Measurements from ENCODE around the gene APOD. TPM values are rescaled to one million over a fixed set of nuclear protein-coding genes. Genes with fewer than 3 reads are reported as not detected.

APOD gene
- total RNA-seq, 1 donor from 2014 or later, result not detected

GRCh38 chr3:195582947-195583346, 793 bp downstream of the APOD start:
- Histone ChIP-seq H3K27me3 (ENCODE audit: insufficient read depth, low read length) (no peaks in the 10 kb centered on the region), H3K4me3 (ENCODE audit: insufficient read depth, low read depth, low read length) (no peak overlapping the region), H4K20me1 (ENCODE audit: insufficient read depth, low read length) (no peaks in the 10 kb centered on the region), H3K4me1 (ENCODE audit: insufficient read depth, low read length) (no peaks in the 10 kb centered on the region), H3K79me2 (ENCODE audit: insufficient read depth, low read length) (no peaks in the 10 kb centered on the region), H3K4me2 (ENCODE audit: low read length) (no peak overlapping the region), H3K36me3 (ENCODE audit: insufficient read depth, low read length) (no peaks in the 10 kb centered on the region), H2AFZ (ENCODE audit: low read depth, low read length) (no peak overlapping the region), H3K9ac (ENCODE audit: low read length) (no peak overlapping the region), H3K9me3 (ENCODE audit: insufficient read depth, low read depth, low read length) (no peaks in the 10 kb centered on the region), H3K27ac (ENCODE audit: low read depth, low read length) (no peak overlapping the region)
- Mint-ChIP-seq H3K27ac (ENCODE audit: unreplicated experiment) (no peak overlapping the region), H3K27me3 (ENCODE audit: low read depth, unreplicated experiment) (no peaks in the 10 kb centered on the region), H3K4me3 (ENCODE audit: unreplicated experiment) (no peak overlapping the region), H3K4me1 (ENCODE audit: low read depth, unreplicated experiment) (peaks cover 16% of the 10 kb centered on the region), H3K36me3 (ENCODE audit: low read depth, unreplicated experiment) (no peaks in the 10 kb centered on the region), H3K9me3 (ENCODE audit: unreplicated experiment) (no peaks in the 10 kb centered on the region)
- TF ChIP-seq CTCF (IDR thresholded peaks at IDR 0.05; ENCODE audit: insufficient read depth, low read depth, low read length), result no peak
- no peak for TF ChIP-seq EZH2 (IDR thresholded peaks at IDR 0.05; ENCODE audit: insufficient read depth, low read length)
- no peak for FAIRE-seq
- no peak for DNase-seq (ENCODE audit: low read depth)

- no peaks in the 10 kb centered on the region for H3K36me3 Mint-ChIP-seq (ENCODE audit: low read depth, unreplicated experiment)
- H3K27ac Mint-ChIP-seq (ENCODE audit: unreplicated experiment), result peak overlapping the region; percentile 90
- Histone ChIP-seq H3K36me3 (ENCODE audit: insufficient read depth, low read length) (no peaks in the 10 kb centered on the region), H3K9me3 (ENCODE audit: insufficient read depth, low read depth, low read length) (no peaks in the 10 kb centered on the region), H3K4me3 (ENCODE audit: insufficient read depth, low read depth, low read length) (no peak overlapping the region), H3K4me2 (ENCODE audit: low read length) (no peak overlapping the region), H3K4me1 (ENCODE audit: insufficient read depth, low read length) (no peaks in the 10 kb centered on the region), H3K27ac (ENCODE audit: low read depth, low read length) (no peak overlapping the region), H3K27me3 (ENCODE audit: insufficient read depth, low read length) (no peaks in the 10 kb centered on the region), H2AFZ (ENCODE audit: low read depth, low read length) (no peak overlapping the region), H3K9ac (ENCODE audit: low read length) (no peak overlapping the region), H4K20me1 (ENCODE audit: insufficient read depth, low read length) (no peaks in the 10 kb centered on the region), H3K79me2 (ENCODE audit: insufficient read depth, low read length) (no peaks in the 10 kb centered on the region)
- H3K4me3 Mint-ChIP-seq (ENCODE audit: unreplicated experiment), result no peak overlapping the region
- peaks cover 16% of the 10 kb centered on the region for H3K4me1 Mint-ChIP-seq (ENCODE audit: low read depth, unreplicated experiment)
- DNase-seq (ENCODE audit: low read depth), result peak; percentile 18
- no peak for FAIRE-seq
- H3K27me3 Mint-ChIP-seq (ENCODE audit: low read depth, unreplicated experiment), result no peaks in the 10 kb centered on the region
- H3K9me3 Mint-ChIP-seq (ENCODE audit: unreplicated experiment), result no peaks in the 10 kb centered on the region
- TF ChIP-seq EZH2 (IDR thresholded peaks at IDR 0.05; ENCODE audit: insufficient read depth, low read length) (no peak), CTCF (IDR thresholded peaks at IDR 0.05; ENCODE audit: insufficient read depth, low read depth, low read length) (no peak)
These were observed 2.8 kb downstream of the APOD start for GRCh38 chr3:195580744-195581443.

GRCh38 chr3:195579281-195579680, 4.5 kb downstream of the APOD start:
- Histone ChIP-seq H3K9ac (ENCODE audit: low read length) (no peak overlapping the region), H3K9me3 (ENCODE audit: insufficient read depth, low read depth, low read length) (no peaks in the 10 kb centered on the region), H4K20me1 (ENCODE audit: insufficient read depth, low read length) (no peaks in the 10 kb centered on the region), H3K79me2 (ENCODE audit: insufficient read depth, low read length) (no peaks in the 10 kb centered on the region), H2AFZ (ENCODE audit: low read depth, low read length) (no peak overlapping the region), H3K4me3 (ENCODE audit: insufficient read depth, low read depth, low read length) (no peak overlapping the region), H3K4me2 (ENCODE audit: low read length) (no peak overlapping the region), H3K4me1 (ENCODE audit: insufficient read depth, low read length) (no peaks in the 10 kb centered on the region), H3K27me3 (ENCODE audit: insufficient read depth, low read length) (peaks cover 2% of the 10 kb centered on the region), H3K36me3 (ENCODE audit: insufficient read depth, low read length) (no peaks in the 10 kb centered on the region), H3K27ac (ENCODE audit: low read depth, low read length) (no peak overlapping the region)
- FAIRE-seq (no peak), DNase-seq (ENCODE audit: low read depth) (no peak)
- H3K27me3 Mint-ChIP-seq (ENCODE audit: low read depth, unreplicated experiment), result no peaks in the 10 kb centered on the region
- no peak overlapping the region for H3K4me3 Mint-ChIP-seq (ENCODE audit: unreplicated experiment)
- peaks cover 16% of the 10 kb centered on the region for H3K4me1 Mint-ChIP-seq (ENCODE audit: low read depth, unreplicated experiment)
- no peaks in the 10 kb centered on the region for H3K36me3 Mint-ChIP-seq (ENCODE audit: low read depth, unreplicated experiment)
- TF ChIP-seq EZH2 (IDR thresholded peaks at IDR 0.05; ENCODE audit: insufficient read depth, low read length), result no peak
- TF ChIP-seq CTCF (IDR thresholded peaks at IDR 0.05; ENCODE audit: insufficient read depth, low read depth, low read length), result no peak
- no peak overlapping the region for H3K27ac Mint-ChIP-seq (ENCODE audit: unreplicated experiment)
- H3K9me3 Mint-ChIP-seq (ENCODE audit: unreplicated experiment), result no peaks in the 10 kb centered on the region

Measured in astrocyte (in vitro differentiated cells and primary cell).